ENCODE results near the gene DEFB124.
"Not testable (repeated sequence)": the region's sequence is repeated elsewhere in the genome, so short reads cannot be mapped to it uniquely, and the experiment has no call there.

The DEFB124 gene, protein sequence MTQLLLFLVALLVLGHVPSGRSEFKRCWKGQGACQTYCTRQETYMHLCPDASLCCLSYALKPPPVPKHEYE

DNA sequence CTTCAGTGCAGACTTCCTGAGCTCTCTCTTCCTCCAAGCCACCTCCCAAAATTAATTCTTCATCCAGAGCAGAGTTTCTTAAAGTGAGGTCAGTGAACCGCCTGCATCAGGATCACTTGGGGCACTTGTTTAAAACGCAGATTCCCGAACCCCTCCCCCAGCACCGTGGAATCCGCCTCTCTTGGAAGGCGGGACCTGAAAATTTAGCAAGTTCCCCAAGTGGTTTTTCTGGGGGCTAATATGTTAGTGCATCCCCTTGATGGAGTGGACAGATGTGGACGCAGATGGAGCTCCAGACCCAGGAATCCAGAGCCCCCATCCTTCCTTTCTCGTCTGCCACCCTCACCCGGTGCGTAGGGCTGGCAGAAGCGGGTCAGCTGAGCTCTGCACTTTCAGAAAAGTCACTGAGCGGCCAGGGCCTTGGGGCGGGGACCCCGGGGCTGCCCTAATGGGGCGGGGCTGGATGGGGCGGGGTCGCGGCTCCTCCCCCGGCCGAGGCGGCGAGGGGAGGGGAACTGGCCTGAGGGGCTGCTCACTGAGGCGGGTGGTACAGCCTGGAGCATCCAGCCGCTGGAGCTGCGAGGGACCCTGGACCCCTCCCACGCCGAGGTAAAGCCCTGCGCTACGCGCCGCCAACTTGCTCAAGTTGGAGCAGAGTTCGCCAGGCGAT is at the start of gene DEFB124, which contains the start of gene REM1:
Gene DEFB124 (minus strand): TSS at position 370 of the 670 bp plus-strand sequence. CDS start 2,114 bp downstream, outside the sequence.
Gene REM1 (plus strand): TSS at position 531 of the 670 bp plus-strand sequence. CDS start 1,158 bp downstream, outside the sequence.
- DNase-seq: no peak

DNA sequence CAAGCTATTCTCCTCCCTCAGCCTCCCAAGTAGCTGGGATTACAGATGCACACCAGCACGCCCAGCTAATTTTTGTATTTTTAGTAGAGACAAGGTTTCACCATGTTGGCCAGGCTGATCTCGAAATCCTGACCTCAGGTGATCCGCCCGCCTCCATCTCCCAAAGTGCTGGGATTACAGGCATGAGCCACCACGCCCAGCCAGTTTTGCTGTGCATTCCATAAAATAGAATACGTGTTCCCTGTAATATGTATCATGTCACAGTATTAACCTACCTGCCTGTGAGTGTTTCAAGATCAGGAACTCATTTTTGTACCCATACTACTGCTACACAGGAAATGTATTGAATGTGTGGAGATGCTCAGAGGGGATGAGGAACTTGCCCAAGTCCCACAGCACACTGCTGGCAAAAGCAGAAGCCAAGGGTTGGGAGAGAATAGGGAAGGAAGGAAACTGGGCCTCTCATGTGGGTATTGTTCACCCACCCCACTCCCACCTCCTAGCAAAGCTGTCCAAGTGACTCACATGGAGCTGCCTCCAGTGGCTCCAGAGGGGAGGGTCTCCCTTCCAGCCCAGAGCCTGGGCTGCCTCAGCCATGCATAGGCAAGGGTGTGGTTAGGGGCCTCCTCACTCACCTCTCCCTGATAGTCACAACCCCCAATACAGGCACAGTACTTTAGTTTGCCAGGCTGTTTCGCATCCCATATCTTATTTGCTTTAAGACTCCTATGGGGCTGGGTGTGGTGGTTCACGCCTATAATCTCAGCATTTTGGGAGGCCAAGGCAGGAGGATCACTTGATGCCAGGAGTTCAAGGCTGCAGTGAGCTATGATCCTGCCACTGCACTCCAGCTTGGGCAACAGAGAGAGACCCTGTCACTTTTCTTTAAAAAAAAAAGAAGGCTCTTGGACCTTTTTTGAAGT is 48.7 kb upstream of the DEFB124 start:
- no peak for DNase-seq

DNA sequence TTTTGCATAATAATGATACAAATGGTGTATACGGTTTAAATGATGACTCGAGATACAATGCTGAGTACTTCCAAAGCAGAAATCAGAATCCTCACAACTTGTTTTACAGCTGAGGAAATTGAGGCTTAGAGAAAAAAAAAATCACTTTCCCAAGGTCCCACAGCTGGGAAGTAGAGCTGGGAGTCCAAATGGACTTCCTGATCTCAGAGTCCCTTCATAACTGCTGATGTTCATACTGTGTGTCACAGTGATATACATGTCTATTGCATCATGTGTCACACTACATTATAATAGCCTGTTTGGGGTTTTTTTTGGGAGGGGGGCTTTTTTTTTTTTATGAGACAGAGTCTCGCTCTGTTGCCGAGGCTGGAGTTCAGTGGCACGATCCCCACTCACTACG is 47.8 kb upstream of the DEFB124 start:
- no peak for DNase-seq

DNA sequence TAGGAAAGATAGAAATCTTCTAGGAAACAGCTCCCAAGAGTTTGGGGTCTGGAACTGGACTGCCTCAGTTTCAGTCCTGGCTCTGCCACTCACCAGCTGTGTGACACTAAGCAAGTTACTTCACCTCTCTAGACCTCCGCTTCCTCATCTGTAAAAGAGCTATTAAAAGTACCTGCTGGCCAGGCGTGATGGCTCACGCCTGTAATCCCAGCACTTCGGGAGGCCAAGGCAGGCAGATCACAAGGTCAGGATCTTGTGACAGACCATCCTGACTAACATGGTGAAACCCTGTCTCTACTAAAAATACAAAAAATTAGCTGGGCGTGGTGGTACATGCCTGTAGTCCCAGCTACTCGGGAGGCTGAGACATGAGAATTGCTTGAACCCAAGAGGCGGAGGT is 46.3 kb upstream of the DEFB124 start:
- not testable (repeated sequence) for DNase-seq

DNA sequence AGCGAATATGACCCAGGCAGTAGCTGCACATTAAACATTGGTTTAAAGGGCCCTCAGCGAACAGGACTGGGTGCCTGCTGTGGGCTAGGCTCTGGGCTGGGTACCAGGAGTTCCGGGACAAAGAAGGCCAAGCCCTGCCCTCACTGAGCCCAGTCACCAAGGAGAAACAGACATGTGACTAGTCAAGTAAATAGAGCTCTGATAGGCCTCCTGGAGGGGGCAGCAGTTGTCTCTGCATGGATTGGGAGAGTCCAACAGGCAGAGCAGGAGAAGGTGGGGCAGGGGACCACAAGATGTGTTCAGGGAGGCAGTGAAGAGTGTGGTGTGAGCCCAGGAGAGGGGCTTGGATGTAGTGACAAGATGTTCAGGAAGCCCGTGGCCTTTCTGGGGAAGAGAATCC is 42.4 kb upstream of the DEFB124 start:
- DNase-seq: peak; percentile 5

DNA sequence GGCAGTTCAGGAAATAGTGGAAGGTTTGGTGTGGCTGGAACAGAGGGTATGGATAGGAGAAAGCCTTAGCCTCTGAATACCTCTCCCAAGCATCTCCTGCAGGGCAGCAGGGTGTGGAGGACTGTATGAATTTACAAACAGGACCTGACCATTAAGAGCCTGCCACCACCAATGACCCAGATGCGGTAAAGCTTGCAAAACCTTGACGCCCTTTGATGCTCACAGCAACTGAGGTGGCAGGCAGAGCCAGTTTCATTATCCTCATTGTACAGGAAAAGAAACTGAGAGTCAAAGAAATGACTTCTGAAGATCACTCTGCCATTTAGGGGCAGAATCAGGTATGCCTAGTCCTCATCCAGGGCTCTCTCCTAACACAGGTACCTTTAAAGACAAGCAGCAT is 41.7 kb upstream of the DEFB124 start:
- DNase-seq: no peak

DNA sequence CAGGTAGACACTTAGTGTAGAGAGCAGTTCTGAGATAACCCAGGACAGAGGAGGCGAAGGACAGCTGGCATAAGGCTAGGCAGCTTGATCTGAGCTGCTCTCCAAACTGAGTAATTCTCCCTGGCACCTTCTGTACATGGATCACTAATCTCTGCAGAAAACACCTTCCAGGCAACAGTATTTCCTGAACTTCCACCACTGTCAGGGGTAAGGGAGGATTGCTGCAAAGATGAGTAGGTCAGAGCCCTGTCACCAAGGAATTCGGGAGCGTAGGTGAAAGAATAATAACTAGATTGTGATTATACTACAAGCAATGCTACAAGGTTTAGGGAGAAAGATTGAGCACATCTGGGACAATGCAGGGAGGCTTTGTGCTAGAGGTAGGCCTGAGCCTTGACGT is 41.2 kb upstream of the DEFB124 start:
- no peak for DNase-seq

DNA sequence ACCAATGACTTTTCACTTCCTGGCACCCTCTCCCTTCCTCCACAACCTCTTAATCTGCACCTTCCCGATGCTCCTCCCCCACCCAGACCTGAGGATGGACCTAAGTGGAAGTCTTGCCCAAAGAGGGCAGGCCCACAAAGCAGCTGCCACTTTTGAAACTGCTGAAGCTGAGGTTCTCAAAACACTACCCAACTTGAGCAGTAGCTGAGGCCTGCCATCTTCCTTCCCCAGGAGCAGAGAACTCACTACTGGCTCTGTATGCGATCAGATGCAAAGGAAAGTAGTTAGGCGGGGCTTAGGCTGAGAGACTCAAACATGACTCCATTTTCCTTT is 40.8 kb upstream of the DEFB124 start:
- DNase-seq: no peak

DNA sequence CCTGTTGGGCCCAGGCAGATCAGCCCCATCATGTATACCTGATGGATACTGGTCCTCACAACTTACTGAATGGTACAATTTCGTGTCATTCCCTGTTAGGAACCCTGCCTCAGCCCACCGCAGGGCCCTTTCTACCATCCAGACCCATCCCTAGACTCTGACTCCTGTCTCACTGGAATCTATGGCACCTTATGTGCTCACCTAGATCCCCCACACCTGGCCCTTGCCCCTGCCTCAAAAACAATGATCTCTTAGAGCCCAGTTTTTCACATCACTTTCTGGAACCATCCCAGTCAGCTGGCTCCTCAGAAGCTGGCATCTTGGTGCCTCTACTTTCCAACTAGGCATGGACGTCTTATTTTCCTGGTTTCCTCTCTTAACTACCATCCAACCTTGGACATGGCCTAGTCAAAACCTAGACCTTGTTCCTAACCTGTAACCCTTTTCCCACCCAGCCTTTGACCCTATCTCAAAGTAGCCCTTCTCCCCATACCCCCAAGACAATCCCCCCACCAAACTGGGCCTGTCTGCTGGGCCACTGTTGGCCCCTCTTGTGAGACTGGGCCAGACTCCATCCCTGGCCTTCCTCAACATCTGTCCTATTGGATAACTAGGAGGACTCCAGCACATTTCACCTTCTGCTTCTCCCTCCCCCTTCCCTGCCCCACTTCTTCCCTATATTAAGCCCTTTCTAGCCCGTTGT is 40.3 kb upstream of the DEFB124 start:
- DNase-seq: no peak

DNA sequence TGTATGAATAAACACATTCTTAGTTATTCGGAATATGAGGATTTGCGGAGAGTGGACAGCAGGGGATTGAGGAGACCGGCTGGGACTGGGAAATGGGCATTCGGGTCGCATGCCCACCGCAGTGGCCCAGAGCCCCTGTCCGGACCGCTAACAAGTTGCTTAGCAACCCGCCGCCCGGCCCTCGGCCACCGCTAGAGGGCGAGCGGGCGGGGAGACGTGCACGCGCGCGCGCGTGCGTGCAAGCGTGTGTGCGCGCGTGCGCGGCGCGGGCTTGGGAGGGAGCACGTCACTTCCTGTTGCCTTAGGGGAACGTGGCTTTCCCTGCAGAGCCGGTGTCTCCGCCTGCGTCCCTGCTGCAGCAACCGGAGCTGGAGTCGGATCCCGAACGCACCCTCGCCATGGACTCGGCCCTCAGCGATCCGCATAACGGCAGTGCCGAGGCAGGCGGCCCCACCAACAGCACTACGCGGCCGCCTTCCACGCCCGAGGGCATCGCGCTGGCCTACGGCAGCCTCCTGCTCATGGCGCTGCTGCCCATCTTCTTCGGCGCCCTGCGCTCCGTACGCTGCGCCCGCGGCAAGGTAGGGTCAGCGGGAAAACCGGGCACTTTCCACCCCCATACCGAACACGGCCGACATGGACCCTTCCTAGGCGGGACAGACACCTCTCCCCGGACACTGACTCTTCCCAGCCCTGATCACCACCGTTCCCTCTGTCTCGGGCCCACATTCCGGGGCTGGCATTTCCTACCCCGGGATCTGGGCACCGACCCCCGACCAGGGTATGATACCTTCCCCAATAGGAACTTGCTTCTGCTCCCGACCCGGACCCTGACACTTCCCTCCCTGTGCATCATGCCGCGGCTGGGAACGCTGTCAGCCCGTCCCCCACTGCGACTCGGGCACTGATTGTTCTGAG is 39.5 kb upstream of the DEFB124 start, which contains the start of gene HM13:
Gene HM13 (plus strand): TSS at position 289 of the 918 bp plus-strand sequence. CDS start 110 bp downstream, at position 399.
- DNase-seq: peak; percentile 65

DNA sequence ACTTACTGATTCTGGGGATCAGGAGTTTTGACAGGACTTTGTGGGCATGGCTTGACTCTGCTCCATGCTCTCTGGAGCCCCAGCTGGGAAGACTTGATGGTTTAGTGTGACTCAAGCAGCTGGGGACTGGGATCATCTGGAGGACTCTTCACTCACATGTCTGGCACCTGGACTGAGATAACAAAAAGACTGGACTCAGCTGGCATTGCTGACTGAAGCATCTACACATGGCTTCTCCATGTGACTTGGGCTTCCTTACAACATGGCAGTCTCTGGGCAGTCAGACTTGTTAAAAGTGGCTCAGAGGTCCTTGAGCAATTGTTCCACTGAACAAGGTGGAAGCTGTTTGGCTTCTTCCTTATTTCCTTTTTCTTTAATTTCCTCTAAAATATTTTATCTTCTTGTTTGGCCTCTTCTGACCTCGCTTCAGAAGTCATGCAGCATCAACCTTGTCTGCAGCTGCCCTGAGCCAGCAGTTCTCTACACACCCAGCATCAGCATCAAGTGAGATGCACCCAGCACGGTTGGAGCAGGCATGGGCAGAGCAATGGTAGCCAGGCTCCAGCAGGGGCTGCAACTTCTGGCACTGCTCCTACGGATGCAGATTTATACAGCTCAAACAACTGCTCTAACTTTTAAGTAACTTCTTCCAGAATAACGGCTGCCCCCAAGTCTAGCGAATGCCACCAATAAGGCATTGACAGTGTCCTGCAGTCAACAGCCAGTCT is 33.8 kb upstream of the DEFB124 start:
- DNase-seq: no peak

DNA sequence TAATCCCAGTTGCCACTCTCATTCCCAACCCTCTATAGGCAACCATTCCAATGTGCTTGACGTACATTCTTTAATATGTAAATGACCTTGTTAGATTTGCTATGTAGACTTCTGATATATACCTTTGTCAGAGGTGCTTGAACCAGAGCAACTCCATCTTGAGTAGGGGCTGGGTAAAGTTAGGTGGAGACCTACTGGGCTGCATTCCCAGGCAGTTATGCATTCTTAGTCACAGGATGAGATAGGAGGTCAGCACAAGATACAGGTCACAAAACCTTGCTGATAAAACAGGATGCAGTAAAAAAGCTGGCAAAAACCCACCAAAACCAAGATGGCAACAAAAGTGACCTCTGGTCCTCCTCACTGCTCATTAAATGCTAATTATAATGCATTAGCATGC is 31.0 kb upstream of the DEFB124 start:
- no peak for DNase-seq

DNA sequence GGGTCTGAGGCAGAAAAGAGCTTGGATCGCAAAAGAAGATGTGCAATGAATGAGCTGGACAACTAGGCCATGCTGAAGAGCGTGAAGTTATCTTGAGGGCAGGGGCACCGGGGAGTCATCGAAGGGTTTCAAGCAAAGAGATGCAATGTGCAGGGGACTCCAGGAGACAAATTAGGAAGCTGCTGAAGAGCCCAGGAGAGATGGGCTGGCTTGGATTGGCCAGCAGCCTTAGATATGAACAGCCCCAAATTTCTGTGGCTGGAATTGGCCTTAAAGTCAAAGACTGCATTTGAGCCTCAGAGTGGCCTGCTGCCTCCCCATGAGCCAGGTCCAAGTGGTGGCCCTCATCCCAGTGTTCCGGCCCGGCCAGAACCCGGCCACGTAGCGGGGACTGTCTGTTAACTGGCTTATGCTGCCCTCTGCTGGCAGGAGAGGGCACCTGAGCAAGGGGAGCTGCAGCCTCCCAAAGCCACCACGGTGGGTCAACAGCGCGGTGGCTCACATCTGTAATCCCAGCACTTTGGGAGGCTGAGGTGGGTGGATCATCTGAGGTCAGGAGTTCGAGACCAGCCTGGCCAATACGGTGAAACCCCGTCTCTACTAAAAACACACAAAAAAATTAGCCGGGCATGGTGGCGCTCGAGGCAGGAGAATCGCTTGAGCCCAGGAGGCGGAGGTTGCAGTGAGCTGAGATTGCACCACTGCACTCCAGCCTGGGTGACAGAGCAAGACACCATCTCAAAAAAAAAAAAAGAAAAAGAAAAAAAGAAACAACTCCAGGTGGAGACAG is 28.2 kb upstream of the DEFB124 start:
- not testable (repeated sequence) for DNase-seq

DNA sequence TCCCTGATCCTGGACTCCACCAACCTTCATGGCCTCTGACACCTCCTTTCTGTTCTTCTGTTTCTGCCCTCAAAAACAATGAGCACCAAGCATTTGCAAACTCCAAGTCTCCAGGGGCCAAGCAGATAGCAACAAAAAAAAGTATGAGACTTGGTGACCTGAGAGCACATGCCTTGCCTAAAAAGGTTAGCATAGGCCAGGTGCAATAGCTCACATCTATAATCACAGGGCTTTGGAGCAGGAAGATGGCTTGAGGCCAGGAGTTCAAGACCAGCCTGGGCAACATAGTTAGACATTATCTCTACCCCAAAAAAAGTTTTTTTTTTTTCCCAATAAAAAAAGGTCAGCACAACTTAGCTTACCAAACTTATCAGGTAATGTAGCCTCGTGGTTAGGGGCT is 25.6 kb upstream of the DEFB124 start:
- DNase-seq: no peak

DNA sequence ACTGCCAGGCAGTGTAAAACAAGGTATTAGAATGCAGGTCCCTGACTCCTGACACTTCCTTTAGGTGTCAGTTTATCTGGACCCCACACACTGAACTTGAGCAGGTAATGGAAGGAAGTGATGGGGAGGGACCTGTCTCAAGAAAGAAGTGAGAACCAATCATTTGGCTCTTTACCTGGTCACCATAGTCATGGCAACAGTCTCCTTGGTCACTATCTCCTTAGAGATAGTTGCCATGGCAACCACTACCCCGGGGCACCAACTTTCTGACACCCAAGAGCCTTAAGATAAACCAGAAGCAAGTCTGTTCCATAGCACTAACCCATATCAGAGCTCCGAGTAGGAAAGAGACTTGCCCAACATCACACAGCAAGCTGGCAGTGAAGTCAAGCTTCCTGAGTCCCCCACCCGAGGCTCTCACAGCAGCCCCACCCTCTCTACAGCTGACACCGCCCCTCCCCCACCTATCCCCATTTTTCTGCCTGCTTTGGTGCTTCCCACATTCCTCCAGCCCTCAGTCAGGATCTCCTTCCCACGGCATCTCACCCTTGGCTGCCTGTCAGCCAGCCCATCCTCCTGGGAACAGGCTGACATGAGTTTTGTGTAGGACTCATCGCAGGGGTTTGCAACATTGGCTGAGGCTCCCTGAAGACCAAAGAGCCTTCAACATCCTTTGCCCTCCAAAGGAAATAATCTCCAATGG is 23.1 kb upstream of the DEFB124 start:
- no peak for DNase-seq

DNA sequence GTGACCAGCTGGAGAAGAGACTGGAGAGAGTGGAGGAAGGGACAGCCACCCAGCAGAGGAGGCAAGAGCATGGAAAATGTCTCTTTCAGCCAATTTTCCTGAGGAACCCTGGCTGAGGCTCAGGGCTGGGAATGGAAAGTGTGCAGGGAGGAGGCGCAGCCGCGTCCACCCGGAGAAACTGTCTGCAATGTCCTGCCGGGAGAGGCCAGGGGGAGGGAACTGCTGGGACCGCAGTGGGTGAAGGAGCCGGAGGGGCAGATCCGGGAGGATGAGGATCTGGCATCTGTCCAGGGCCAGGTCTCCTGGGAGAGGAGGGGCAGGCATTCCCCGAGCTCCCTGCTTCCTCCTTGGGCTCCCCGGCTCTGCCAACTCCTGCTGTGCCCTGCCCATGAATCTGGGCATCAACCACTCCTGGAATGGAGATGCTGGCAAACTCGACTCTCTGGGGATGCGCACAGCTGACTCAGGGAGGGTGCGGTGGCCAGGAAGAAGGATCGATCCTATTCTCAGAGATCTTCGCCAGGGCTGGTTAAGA is 21.9 kb upstream of the DEFB124 start:
- DNase-seq: no peak

DNA sequence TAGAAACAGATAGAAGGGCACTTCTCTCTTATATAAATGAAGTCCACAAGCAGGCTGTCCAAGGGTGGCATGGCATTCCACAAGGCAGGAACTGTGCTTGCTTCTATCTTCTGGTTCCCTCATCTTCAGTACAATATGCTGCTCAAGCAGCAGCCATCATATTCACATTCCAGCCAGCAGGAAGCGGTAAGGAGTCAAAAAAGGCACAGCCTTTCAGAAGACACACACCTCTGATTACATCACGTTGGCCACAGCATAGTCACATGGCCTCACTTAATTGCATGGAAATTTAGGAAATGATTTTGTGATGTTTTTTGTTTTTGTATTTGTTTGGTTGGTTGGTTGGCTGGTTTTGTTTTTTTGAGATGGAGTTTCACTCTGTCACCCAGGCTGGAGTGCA is 19.2 kb upstream of the DEFB124 start:
- no peak for DNase-seq

DNA sequence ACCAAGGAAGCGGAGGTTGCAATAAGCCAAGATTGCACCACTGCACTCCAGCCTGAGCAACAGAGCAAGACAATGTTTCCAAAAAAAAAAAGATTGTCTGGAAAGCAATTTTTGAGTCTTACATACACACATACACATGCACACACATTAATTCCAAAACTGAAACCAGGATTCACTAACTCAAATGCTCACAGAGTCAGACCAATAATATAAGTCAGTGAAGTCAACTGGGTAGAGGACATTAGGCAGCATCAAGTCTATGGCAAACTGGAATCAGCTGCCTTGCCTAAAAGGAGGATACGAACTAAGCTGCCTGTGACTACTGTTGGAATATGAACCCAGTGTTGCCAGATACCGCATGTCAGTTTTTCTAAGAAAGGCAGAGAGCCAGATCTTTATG is 15.8 kb upstream of the DEFB124 start:
- DNase-seq: no peak

DNA sequence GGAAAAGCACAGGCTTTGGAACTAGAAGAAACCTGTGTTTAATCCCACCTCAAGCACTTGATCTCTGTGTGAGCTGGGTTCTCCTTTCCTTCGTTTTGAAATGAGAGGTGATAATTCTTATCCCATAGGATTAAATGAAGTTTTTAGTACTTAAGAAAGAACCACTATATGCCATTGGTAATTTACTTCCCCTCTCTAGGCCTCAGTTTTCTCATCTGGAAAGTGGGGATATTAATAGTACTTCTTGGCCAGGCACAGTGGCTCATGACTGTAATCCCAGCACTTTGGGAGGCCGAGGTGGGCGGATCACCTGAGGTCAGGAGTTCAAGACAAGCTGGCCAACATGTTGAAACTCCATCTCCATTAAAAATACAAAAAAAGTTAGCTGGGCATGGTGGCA is 14.2 kb upstream of the DEFB124 start:
- DNase-seq: no peak

DNA sequence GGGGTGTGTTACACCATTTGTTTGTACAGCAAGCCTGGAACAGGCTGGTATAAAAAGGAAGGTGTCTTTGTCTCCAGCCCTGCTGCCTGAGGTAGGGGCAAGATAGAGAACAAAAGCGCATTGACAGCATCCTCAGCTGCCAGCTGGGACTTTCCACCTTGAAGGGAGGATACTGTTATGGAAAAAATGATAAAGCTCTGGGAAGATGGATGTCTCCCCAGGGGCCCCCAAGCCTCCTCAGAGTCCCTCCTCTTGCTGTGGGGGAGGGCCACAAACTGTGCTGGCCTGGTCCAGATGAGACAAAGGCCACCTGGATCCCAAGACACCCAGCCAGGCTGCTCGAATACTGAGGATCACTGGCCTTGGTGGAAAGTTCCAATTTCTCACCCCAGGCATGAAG is 13.2 kb upstream of the DEFB124 start:
- DNase-seq: no peak

Data from NCI-H524 treated with DMSO at 0.1 percent for 48 hours (cell line).